GM19372 (cell line): ENCODE measurements around the gene CRYBA2.

ENCODE experiments used
- ATAC-seq: cut with Tn5 transposase; IDR thresholded peaks from one replicate; pipeline ENCODE4 v1.9.1; 2021; ENCODE audit warnings: mild to moderate bottlenecking, low read depth, moderate library complexity; ENCODE audit not compliant: unreplicated experiment

CRYBA2 gene

GRCh38 chr2:219024059-219024458, 30.8 kb upstream of the CRYBA2 start:
- no peak for ATAC-seq

GRCh38 chr2:219023045-219023605, 29.9 kb upstream of the CRYBA2 start:
- no peak for ATAC-seq

- no peak for ATAC-seq
These were observed 29.4 kb upstream of the CRYBA2 start for GRCh38 chr2:219022616-219023015.

GRCh38 chr2:219022041-219022440, 28.8 kb upstream of the CRYBA2 start:
- ATAC-seq = no peak

- ATAC-seq = no peak
These were observed 28.4 kb upstream of the CRYBA2 start for GRCh38 chr2:219021591-219021990.

- no peak for ATAC-seq
These were observed 27.6 kb upstream of the CRYBA2 start for GRCh38 chr2:219020604-219021365.

- ATAC-seq = no peak
These were observed 26.2 kb upstream of the CRYBA2 start for GRCh38 chr2:219019436-219019835.

GRCh38 chr2:219018726-219019125, 25.5 kb upstream of the CRYBA2 start:
- no peak for ATAC-seq

GRCh38 chr2:219018286-219018685, 25.1 kb upstream of the CRYBA2 start:
- ATAC-seq = no peak

- no peak for ATAC-seq
These were observed 24.1 kb upstream of the CRYBA2 start for GRCh38 chr2:219017201-219017931.

GRCh38 chr2:219016721-219017120, 23.5 kb upstream of the CRYBA2 start:
- no peak for ATAC-seq

GRCh38 chr2:219010873-219011272, 17.7 kb upstream of the CRYBA2 start:
- no peak for ATAC-seq

- no peak for ATAC-seq
These were observed 17.0 kb upstream of the CRYBA2 start for GRCh38 chr2:219010162-219010756.

GRCh38 chr2:219009294-219009693, 16.1 kb upstream of the CRYBA2 start:
- ATAC-seq = no peak

- ATAC-seq = no peak
These were observed 10.8 kb upstream of the CRYBA2 start for GRCh38 chr2:219003979-219004378.

GRCh38 chr2:219003267-219003634, 10.0 kb upstream of the CRYBA2 start:
- no peak for ATAC-seq

GRCh38 chr2:219002395-219003266, 9.4 kb upstream of the CRYBA2 start:
- ATAC-seq = no peak

GRCh38 chr2:219001577-219002394, 8.6 kb upstream of the CRYBA2 start:
- no peak for ATAC-seq

- no peak for ATAC-seq
These were observed 7.9 kb upstream of the CRYBA2 start for GRCh38 chr2:219001100-219001576.
